Stimulated activated CD4-positive, alpha-beta T cell treated with anti-CD3 and anti-CD28 coated beads, Interleukin-2, amount 100 ng/mL, for 48 hours (primary cell): ENCODE data around the gene BLACAT1.
"Not testable (repeated sequence)": the region's sequence is repeated elsewhere in the genome, so short reads cannot be mapped to it uniquely, and the experiment has no call there.

ENCODE experiments used
- DNase-seq, 2 donors: peaks; one replicate each; pipeline ENCODE4 v3.0.0-alpha.2; 2020

Gene BLACAT1

DNA sequence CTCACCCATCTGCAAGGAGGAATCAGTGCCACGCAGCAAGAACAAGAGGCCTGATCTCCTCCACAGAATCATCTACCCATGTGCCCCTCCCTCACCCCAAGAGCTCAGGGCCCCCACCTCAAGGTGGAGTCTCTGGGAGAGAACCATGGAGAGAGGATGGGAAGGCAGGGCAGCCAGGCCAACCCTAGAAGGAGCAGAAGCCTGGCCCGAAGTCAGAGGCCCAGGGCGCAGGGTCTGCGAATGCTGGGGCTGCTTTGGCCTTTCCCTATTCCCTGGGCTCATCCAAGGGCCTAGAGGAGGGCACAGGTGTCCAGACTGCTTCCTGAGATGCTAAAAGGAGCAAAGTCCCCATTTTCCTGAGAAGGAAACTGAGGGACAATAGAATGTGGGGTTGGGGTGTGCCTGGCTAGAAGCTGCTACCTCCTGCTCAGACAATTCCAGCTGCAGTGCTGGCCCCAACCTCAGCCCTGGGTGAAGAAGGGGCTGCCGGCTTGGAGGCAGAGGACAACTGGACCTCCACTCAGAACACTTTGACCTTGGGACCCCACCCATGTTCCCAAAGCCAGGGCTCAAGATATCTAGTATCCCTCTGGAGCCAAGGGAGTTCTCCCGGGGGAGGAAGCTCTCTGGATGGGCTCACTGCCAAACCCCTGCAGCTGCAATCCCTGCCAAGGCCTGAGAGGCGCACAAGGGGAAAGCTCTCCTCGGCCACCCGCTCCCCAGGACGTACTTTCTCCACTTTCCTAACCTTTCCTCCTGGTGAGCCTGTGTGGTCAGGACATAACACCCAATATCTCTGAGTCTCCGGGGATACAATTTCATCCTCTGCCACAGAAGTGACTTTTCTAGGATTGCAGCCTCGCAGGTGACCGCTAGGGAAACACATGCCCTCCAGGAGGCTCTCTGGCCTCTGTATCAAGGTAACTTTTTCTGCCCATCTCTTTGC lies 17.4 kb downstream of the BLACAT1 start:
- DNase-seq, result no peak

DNA sequence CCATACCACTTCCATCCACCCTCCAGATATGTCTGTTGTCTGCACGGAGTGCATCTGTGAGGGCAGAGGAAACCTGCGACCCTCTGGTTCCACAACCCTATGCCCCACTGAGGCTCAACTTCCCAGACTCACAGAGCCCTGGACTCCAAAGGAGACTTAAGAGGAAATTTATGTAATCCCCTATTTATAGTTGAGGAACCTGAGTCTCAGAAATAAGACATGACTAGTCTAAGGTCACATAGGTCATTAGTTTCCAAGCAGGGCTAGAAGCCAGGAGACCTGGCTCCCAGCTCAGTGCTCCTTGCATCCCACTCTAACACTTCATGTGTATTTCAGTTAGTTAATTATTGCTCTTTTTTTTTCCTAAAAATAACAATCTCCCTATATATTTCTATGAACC lies 18.3 kb downstream of the BLACAT1 start:
- DNase-seq, result no peak

DNA sequence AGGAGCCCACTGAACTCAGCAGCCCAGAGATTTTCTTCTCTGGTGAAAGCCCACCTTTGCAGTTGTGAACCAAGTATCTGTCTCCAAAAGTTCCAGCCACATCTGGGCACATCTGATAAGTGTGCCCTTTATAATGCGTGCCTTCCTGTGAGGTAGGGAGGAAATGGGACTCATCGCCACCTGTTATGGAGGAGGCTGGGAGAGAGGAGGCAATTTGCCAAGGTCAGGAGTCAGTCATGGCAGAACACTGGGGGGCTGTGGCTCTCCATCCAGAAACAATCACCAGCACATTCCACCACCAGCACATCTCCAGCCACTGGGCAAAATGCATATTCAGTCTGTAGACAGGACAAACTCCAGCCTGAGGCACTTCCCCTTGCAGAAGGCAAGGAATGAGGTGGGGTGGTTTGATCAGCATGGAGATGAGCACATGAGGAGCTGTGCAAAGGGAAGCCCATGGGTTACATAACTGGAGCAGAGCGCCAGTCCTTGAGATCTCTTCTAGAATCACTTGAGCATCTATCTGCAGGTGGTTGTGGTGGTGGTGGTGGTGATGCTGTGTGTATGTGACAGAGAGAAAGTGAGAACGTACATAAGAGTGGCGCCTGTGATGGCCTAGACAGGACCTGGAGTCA lies 19.0 kb downstream of the BLACAT1 start:
- no peak for DNase-seq

DNA sequence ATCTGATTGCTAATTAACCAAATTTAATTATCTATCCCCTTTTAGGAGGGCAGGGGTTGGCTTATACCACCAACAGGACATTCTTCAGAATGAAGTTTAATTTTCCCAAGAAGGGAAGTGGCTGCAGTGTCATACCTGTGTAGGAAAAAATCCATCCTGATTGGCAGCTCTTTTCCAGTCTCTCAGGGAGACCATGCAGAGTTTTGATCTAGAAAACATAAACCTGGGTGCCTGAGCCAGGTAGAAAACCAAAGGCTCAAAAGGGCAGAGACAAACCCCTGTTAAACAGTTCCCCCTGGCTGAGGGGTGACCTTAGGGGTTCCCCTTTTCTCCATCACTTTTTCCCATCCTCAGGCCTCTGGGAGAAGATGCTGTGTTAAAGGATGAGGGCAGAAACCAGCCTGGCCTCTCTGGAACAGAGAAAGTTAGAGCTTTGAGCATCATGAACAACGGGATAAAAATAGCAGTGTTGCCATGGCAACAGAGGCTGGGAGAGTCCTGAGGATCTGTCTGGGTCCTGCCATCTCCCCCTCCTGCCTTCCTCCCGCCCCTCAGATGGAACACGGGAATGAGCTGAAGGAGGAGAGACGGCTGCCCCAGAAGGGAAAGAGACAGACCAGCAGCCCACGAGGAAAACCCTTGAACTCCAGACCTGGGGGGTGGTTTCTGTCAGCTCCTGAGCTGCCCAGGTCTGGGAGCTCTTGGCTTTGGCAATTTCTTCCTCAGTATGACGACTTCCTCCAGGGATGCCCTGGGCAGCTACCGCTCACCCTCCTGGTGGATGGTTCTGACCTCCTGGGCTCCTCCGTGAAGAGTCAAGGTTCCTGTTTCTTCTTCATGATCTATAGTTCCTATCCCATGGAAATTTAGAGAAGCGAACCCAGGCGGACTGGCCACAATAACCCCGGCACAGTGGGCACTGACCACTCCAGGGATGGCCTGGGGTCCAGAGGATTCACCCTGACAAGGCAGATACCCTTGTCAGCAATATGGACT lies 20.0 kb downstream of the BLACAT1 start:
- DNase-seq, result no peak

DNA sequence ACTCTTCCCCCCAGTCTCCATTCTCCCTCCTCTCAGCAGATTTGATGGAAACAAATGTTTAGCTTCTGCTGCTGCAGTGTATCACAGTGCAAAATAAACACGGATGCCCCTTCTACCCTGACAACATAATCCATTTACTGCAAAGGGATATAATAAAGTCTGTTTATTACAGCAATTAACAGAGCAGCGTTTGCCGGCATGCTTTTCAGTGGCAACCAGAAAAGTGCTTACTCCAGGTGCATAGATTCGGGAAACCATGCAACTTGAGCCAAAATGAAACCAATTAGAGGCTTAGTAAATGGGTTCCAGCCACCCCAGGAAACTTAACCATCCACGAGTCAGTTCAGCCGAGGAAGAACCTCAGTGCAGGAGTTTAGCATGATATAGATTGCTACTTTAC lies 21.1 kb downstream of the BLACAT1 start:
- DNase-seq, result no peak

DNA sequence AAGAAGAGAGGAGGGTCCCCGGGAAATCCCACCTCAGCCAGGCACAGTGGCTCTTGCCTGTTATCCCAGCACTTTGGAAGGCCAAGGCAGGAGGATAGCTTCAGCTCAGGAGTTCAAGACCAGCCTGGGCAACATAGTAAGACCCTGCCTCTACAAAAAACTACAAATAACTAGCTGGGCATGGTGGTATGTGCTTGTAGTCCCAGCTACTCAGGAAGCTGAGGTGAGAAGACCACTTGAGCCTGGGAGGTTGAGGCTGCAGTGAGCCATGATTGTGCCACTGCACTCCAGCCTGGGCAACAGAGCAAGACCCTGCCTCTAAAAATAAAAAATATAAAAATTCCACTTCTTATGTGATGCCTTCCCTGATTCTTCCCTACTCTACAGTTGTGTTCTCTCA lies 23.2 kb downstream of the BLACAT1 start:
- DNase-seq, result not testable (repeated sequence)

DNA sequence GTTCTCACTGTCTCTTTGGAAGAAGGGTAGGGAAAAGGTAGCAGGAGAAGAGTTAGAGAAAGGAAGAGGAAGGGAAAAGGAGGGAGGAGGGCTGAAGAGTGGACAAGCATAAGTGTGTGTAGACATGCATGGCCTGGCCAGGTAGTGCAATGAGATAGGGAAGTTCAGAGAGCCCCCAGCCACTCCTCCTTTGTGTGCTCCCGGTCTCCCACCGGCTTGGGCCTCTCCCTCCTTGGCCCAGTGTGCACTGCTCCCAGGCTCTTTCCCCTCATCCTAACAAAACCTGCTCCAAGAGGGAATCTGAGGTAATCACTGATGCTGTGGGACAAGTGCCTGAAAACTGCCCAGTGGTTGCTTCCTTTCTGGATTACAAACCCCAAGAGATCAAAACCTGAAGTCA lies 23.7 kb downstream of the BLACAT1 start:
- no peak for DNase-seq

DNA sequence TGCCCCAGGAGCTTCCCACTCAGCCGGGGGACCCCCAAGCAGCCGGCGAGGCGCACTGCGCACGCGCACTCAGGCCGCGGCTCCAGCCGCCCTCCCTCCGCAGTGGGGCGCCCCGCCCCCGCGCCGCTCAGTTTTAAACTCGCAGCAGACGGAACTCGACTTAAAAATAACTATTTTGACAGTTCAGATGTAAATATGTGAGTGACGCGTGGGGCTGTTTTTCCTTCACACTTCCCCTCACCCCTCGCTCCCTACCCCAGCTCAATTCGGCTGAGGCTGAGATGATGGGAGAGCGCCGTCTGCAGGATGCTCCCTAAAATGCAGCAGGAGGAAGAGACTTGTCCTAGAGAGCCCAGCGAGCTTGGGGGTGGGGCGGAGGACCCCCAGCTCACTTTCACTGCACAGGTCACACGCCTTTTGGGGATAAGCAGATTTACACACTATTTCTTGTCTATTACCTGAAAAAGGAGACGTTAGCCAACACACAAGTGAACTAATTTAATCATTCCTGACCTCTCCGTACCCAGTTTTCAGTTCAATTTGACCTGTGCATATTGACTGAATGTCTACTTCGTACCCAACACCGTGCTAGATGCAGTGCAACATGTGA lies 25.0 kb downstream of the BLACAT1 start:
- DNase-seq, result peak; percentile 33 to 41

DNA sequence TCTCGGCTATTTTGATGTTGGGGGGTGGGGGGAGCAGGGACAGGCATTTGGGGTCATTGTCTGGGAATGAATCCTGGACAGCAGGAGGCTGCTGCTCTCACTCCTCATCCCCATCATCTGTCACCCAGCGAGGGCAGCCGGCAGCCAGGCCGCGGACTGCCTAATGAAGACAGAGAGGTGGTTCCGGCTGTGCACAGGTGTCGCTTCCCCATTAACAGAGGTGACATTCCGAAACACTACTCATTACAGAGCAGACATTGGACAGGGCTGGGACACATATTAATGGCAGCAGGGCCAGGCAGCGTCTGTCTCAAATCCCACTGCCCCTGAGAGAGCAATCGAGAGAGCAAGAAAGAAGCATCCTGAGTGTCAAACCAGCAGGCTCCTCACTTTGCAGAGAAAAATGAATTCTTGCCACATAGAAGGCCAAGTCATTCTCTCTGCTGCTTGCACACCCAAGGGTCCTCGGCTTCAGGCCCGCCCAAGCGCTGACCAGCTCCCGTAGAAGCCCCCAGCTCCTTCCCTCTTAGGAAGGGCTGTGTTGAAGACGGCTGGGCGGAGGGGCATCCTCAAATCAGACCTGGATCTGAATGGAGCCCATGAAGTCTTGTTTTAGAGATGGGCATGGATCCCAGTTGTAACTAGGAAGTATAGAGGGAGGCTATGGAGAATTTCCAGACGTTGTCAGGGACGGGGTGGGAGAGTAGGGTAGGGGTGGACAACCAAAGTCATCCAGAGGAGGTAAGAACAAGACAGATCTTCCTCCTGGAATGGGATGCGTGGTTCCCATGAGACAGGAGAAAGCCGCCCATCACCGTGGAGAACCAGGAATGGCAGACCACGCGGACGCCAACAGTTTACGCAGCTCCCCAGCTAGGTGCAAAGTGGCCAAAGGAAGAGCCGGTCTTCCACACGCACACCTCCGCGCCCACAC lies 25.8 kb downstream of the BLACAT1 start:
- no peak for DNase-seq

DNA sequence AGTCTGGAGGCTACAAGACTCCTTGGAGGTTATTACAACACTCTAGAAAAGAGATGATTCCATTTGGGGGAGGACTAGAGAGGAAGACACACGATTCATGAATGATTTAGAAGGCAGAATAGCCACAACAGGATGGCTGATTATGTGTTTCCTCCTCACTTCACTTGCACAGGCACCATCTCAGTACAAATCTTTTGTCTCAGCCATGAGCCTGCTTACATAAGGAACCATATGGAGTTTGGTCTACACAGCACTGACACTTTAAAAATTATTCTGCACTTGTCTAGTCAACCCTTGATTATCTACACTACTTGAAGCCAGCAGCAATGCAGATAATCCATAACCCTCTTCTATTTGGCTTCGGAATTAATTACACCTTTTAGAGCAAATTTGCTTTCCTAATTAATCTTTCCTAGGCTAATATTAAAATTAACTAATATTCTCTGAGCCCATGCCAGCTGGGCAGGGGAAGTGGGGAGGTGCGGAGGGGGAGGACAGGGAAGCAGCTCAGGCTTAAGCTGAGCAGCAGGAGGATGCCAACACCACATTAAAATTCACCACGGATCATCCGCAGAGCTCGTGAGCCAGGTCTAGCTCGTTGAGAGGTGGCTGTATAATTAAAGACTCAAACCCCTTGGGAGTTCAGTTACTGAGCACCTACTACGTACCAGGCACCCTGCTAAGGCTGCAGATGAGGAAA lies 30.8 kb downstream of the BLACAT1 start:
- DNase-seq, result no peak

DNA sequence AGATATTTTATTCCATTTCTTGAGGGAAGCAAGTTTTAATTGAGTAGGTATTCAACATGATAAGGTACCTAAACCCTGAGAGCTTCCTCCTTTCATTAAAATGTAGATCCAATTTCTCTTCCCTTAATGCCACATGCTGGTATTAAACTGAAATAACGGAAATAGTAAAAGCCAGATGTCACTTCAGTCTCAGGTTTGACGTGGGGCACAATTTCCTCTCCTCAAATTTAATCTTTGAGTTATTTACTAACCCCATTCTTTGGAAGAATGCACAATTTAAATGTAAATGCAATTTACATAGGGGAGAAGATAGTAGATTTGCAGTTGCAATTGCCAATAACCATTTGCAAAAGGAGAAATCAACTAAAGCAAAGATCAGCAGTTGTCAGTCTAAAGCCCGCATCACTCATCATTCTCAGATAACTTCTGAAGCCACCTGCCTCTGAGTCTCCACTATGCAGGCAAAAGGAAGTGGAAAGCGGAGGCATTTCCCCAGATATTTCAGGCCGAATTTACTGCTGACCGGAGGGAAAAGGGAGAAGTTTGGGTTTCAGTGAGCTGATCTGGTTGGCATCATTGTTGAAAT lies 31.9 kb downstream of the BLACAT1 start:
- DNase-seq, result no peak

DNA sequence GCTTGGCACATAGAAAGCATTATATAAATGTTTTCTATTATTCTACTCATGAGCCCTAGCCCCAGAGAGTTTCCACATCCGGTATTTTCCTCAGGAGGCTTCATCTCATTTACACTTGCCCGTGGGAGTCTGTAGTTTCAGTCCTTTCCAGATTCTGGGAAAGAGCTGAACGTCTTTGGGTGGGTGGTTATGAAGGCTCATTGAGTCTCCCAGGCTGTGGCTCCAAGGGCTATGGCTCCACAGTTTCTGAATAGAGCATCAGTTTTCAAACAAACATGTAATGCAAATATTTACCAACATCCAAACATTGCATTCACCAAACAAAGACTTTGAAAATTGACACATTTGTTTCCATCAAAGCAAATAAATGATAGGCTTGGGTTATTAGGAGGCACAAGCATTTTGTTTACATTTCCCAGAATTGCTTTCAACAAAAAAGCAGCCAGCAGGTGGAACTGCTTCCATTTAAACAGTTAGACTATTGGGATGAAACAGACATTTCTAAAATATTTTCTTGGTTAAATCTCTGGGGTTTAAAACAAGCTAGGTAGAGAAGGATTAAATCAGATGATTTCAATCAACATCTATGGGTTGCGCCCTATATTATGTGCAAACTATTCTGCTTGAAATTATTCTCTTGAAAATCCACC lies 32.7 kb downstream of the BLACAT1 start:
- DNase-seq, result no peak

DNA sequence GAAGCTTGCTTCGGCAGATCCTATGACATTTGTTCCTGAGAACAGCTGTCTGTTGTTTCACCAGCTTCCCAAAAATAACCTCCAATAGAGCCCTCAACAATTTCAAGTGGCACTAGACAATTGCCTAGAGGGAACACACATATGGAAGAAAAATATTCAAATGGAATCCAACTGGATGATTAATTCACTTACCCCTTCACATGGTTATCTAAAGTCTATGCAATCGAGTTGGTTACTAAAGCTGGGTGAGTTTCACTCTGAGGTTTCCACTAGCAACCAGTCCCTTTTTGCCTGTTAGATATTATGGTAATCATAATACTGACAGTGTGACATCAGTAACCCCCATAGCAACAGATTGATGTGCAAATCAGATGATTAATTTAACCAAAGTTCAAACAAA lies 34.0 kb downstream of the BLACAT1 start, which contains the start of gene LEMD1:
Gene LEMD1, minus strand, starts transcription at position 259 of the 400 bp plus-strand sequence. CDS start 1,520 bp downstream, outside the sequence.
- DNase-seq, result no peak

DNA sequence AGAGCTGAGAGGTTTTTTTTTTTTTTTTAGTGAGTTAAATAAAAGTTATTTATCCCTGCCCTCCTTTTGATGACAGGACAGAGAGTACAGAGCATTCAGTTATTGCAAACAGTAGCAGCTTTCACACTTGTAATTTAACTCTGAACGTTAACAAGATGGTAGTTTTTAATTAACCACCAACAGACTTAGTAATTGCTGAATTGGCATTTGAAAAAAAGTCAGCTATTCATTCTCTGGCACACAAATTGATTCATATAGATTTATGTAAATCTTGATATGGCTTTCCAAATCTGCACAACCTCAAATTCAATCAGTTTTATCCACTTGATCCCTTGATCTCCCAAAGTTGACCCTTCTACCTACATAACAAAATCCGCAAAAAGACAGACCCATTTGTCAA lies 34.9 kb downstream of the BLACAT1 start:
- no peak for DNase-seq

DNA sequence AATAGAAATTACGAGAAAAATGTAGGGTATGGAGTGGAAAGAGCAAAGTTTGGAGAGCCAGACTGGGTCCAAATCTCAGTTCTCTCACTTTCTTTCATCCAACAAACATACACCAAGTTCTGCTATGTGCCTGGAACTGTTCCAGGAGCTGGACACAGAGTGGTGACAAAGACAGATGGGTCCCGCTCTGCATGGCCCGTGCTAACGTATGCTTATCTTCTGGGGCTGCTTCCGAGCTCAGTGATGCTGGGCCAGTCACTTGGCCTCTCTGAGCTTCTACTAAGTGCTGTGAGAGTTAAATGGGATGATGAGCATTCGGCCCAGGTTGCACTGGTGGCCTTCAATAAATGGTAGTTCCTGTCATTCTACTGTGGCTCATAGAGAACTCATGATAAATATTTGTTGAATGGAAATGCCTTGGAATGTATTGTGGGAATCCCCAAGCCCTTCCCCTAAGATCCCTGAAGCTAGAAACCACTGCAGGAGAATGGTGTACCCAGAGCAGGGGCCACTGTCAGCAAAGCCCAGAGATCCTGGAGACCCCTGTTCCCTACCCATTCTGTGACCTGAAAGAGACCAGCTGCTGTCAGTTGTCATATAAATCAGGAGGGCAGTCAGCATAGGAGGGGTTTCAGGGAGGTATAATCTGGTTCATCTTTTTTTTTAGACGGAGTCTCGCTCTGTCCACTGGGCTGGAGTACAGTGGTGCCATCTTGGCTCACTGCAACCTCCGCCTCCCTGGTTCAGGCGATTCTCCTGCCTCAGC lies 37.8 kb downstream of the BLACAT1 start:
- no peak for DNase-seq

DNA sequence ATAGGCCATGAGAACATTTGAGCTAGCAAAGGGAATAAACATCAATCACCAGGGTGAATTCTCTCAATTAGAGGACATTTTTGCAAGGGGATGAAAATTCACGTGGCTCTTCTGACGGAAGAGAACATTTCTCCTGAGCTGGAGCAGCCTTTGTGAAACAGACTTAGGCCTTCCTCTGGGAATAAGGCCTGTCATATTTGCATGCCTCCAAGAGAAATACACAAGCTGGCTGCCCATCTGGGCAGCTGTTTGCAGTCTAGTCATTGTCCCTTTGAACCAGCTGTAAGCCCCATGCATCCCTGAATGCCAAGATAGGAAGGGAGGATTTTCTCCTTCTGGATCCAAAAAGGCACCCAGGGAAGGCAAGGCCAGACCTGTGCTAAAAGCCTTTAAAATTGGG lies 39.5 kb downstream of the BLACAT1 start:
- DNase-seq, result no peak

DNA sequence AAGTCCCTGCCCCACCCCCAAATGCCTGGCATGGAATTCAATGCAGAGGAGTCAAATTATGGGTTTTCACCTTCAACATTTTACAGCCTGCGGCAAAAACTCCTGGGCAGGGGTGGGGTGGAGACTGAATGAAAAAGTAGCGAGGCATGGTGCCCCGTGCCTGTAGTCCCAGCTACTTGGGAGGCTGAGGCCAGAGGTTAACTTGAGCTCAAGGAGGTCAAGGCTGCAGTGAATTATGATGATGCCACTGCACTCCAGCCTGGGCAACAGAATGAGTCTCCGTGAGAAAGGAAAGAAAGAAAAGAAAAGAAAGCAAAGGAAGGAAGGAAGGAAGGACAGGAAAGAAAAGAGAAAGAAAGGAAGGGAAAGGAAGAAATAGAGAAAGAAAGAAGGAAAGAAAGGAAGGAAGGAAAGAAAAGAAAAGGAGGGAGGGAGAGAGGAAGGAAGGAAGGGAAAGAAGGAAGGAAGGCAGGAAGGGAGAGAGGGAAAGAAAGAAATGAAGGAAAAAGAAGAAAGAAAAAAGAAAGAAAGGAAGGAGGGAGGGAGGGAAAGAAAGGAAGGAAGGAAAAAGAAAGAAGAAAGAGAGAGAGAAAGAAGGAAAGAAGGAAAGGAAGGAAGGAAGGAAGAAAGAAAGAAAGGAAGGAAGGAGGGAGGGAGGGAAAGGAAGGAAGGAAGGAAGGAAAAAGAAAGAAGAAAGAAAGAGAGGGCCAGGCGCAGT lies 45.1 kb downstream of the BLACAT1 start:
- no peak for DNase-seq

DNA sequence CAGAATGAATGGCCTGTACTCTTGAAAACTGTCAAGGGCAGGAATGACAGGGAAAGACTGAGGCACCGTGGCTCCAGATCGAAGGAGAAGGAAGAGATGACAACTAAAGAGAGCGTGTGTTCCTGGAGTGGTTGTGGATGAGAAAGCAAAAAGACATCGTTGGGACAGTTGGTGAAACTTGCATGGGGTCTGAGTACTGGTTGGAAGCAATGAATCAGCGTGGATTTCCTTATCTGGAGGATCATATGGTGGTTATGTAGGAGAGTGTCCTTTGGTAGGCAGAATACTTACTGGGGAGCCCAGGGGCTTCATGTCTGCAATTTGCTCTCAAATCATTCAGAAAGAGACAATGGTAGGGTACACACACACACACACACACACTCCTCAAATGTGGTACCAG lies 47.9 kb downstream of the BLACAT1 start:
- no peak for DNase-seq
